IMR-90 (cell line): ENCODE data around the gene RAB42. TPM values are rescaled to one million over a fixed set of nuclear protein-coding genes. Genes with fewer than 3 reads are reported as not detected.

ENCODE experiments used
- ATAC-seq: fragments of 200-7000 bp; cut with Tn5 transposase; 2 replicates; pipeline ENCODE4 v1.9.1; 2020; ENCODE audit warnings: low read depth, mild to moderate bottlenecking, moderate library complexity
- BruUV-seq: library from RNA; stranded (reverse); fragments of 400-500 nt; replicated peaks from 2 replicates; lab custom pipeline; 2021; lab: Mats Ljungman, UMichigan
- CTCF ChIA-PET: fragments of 300-600 bp; formaldehyde crosslinking; extraction: SDS; loops from one replicate; lab custom pipeline; 2021; ENCODE audit warnings: antibody characterized with exemption; lab: Yijun Ruan, JAX
- POLR2A ChIA-PET: fragments of 300-600 bp; sonication (Branson Sonifier 250); formaldehyde crosslinking; loops from one replicate; lab custom pipeline; 2022; ENCODE audit warnings: antibody characterized with exemption; ENCODE audit not compliant: unreplicated experiment; lab: Charles Lee
- DNase-seq: peaks from one replicate; pipeline ENCODE4 v3.0.0; 2013
- H2AFZ ChIP-seq: replicated peaks from 2 replicates; pipeline ENCODE3; 2013; ENCODE audit warnings: low read length, mild to moderate bottlenecking; ENCODE audit not compliant: poor library complexity
- H2AK5ac ChIP-seq: 2 replicates; pipeline ENCODE4 v1.6.1; 2013; ENCODE audit warnings: low read depth, low read length, inconsistent platforms
- H2AK9ac ChIP-seq: replicated peaks from 2 replicates; pipeline ENCODE3; 2013; ENCODE audit warnings: mild to moderate bottlenecking, low read depth, low read length, moderate library complexity; ENCODE audit not compliant: poor library complexity
- H2BK120ac ChIP-seq: 2 replicates; pipeline ENCODE4 v1.6.1; 2013; ENCODE audit warnings: low read depth, low read length, inconsistent platforms
- H2BK15ac ChIP-seq: 3 replicates; pipeline ENCODE4 v1.6.1; 2013; ENCODE audit warnings: low read depth, low read length, inconsistent platforms
- H2BK20ac ChIP-seq: 2 replicates; pipeline ENCODE4 v1.6.1; 2013; ENCODE audit warnings: low read depth, mild to moderate bottlenecking, inconsistent platforms, low read length, moderate library complexity
- H2BK5ac ChIP-seq: 2 replicates; pipeline ENCODE4 v1.6.1; 2013; ENCODE audit warnings: mild to moderate bottlenecking, low read depth, low read length, inconsistent platforms; ENCODE audit not compliant: poor library complexity, severe bottlenecking
- H3K14ac ChIP-seq: replicated peaks from 2 replicates; pipeline ENCODE4 v1.6.1; 2013; ENCODE audit warnings: low read depth, low read length, inconsistent platforms
- H3K18ac ChIP-seq: 2 replicates; pipeline ENCODE4 v1.6.1; 2013; ENCODE audit warnings: low read depth, low read length, control low read depth
- H3K23ac ChIP-seq: 2 replicates; pipeline ENCODE4 v1.6.1; 2013; ENCODE audit warnings: low read depth, low read length, inconsistent platforms
- H3K27ac ChIP-seq: 2 replicates; pipeline ENCODE4 v1.5.1; 2013; ENCODE audit warnings: mild to moderate bottlenecking, control low read depth, low read length; ENCODE audit not compliant: insufficient read depth
- H3K27me3 ChIP-seq: 2 replicates; pipeline ENCODE4 v1.6.1; 2013; ENCODE audit warnings: low read length; ENCODE audit not compliant: control insufficient read depth, insufficient read depth
- H3K36me3 ChIP-seq: 2 replicates; pipeline ENCODE4 v1.6.1; 2013; ENCODE audit warnings: low read length, mixed read lengths; ENCODE audit not compliant: control insufficient read depth, insufficient read depth
- H3K4ac ChIP-seq: 2 replicates; pipeline ENCODE4 v1.6.1; 2013; ENCODE audit warnings: low read depth, low read length, inconsistent platforms
- H3K4me1 ChIP-seq: 2 replicates; pipeline ENCODE4 v1.6.1; 2013; ENCODE audit warnings: low read length, mixed read lengths; ENCODE audit not compliant: control insufficient read depth, insufficient read depth
- H3K4me2 ChIP-seq: 2 replicates; pipeline ENCODE4 v1.6.1; 2013; ENCODE audit warnings: low read depth, mild to moderate bottlenecking, control low read depth, low read length, moderate library complexity
- H3K4me3 ChIP-seq: 2 replicates; pipeline ENCODE4 v1.5.1; 2013; ENCODE audit warnings: low read depth, mild to moderate bottlenecking, control low read depth, low read length, moderate library complexity; ENCODE audit not compliant: insufficient read depth
- H3K56ac ChIP-seq: 2 replicates; pipeline ENCODE4 v1.6.1; 2013; ENCODE audit warnings: low read length, inconsistent platforms; ENCODE audit not compliant: insufficient read depth; ENCODE audit errors: extremely low read depth
- H3K79me1 ChIP-seq, 2 experiments: 2 replicates each; pipeline ENCODE4 v1.6.1; 2013; ENCODE audit warnings: low read length in 2 of 2, inconsistent platforms in 1 of 2, low read depth in 1 of 2
- H3K9ac ChIP-seq: 2 replicates; pipeline ENCODE4 v1.6.1; 2013; ENCODE audit warnings: low read depth, low read length, control low read depth
- H3K9me1 ChIP-seq: 2 replicates; pipeline ENCODE4 v1.6.1; 2013; ENCODE audit warnings: low read length, inconsistent platforms; ENCODE audit not compliant: insufficient read depth
- H3K9me3 ChIP-seq: 2 replicates; pipeline ENCODE4 v1.6.1; 2013; ENCODE audit warnings: low read length; ENCODE audit not compliant: control insufficient read depth, insufficient read depth
- H4K20me1 ChIP-seq: 2 replicates; pipeline ENCODE4 v1.6.1; 2013; ENCODE audit warnings: low read length, inconsistent platforms; ENCODE audit not compliant: insufficient read depth
- H4K5ac ChIP-seq: 2 replicates; pipeline ENCODE4 v1.6.1; 2013; ENCODE audit warnings: mild to moderate bottlenecking, low read depth, low read length, control low read depth
- H4K8ac ChIP-seq, 2 experiments: 2 replicates each; pipeline ENCODE4 v1.6.1; 2013; ENCODE audit warnings: low read depth in 2 of 2, low read length in 2 of 2, control low read depth in 1 of 2, inconsistent platforms in 1 of 2
- H4K91ac ChIP-seq: 2 replicates; pipeline ENCODE4 v1.6.1; 2013; ENCODE audit warnings: low read depth, low read length, inconsistent platforms; ENCODE audit not compliant: insufficient read depth
- CEBPB ChIP-seq: IDR thresholded peaks from 2 replicates; pipeline ENCODE4 v1.6.1; 2012; ENCODE audit warnings: low read depth, low read length, improper control_type of control experiment
- MXI1 ChIP-seq: IDR thresholded peaks from 2 replicates; pipeline ENCODE4 v1.6.1; 2012; ENCODE audit warnings: low read depth, mild to moderate bottlenecking, low read length, moderate library complexity, borderline replicate concordance
- NFE2L2 ChIP-seq: fragments of 150-350 bp; IDR thresholded peaks from 2 replicates; pipeline ENCODE4 v1.6.1; 2016; ENCODE audit warnings: low read depth, mild to moderate bottlenecking, low read length
- POLR2A ChIP-seq: IDR thresholded peaks from 2 replicates; pipeline ENCODE4 v1.6.1; 2012; ENCODE audit warnings: mild to moderate bottlenecking, low read depth, low read length
- RAD21 ChIP-seq: IDR thresholded peaks from 2 replicates; pipeline ENCODE4 v1.6.1; 2012; ENCODE audit warnings: low read length, improper control_type of control experiment
- RCOR1 ChIP-seq: IDR thresholded peaks from 2 replicates; pipeline ENCODE4 v1.6.1; 2012; ENCODE audit warnings: mild to moderate bottlenecking, low read length, improper control_type of control experiment; ENCODE audit not compliant: insufficient replicate concordance
- RFX5 ChIP-seq: IDR thresholded peaks from 2 replicates; pipeline ENCODE4 v1.8.0; 2012; ENCODE audit warnings: low read depth, mild to moderate bottlenecking, low read length, moderate library complexity
- WGBS, 2 experiments: methylation state at CpG; one replicate each; pipeline versions ENCODE4 v1.1.5 to v1.1.7; 2013; ENCODE audit warnings: missing lambda C conversion rate in 2 of 2; ENCODE audit not compliant: insufficient read length in 1 of 2; ENCODE audit errors: extremely low coverage in 2 of 2; 5-methylcytosine and 5-hydroxymethylcytosine counted together
- dilution Hi-C: fragments of 300-500 bp; cut with HindIII; formaldehyde crosslinking; loops from one replicate; pipeline ENCODE4 v1.14.3; 2018; ENCODE audit warnings: low sequenced_read_pairs; ENCODE audit not compliant: unreplicated experiment
- in situ Hi-C: fragments of 300-500 bp; cut with MboI; formaldehyde crosslinking; loops from 3 replicates; pipeline ENCODE4 v1.14.3; 2019; ENCODE audit warnings: low sequenced_read_pairs, inconsistent platforms, mixed read lengths
- intact Hi-C: fragments of 100-400 bp; cut with micrococcal nuclease; formaldehyde crosslinking; loops from 2 replicates; pipeline ENCODE4 v1.10.0; 2022
- polyA plus RNA-seq, 3 experiments: library from polyadenylated mRNA; depleted of rRNA; stranded (reverse); fragments of >200 nt; gene quantifications; 2 replicates each; pipeline ENCODE4 v1.2.3, GENCODE V29; 2012; ENCODE audit warnings: low replicate concordance in 1 of 3
- total RNA-seq: library from RNA; depleted of rRNA; stranded (reverse); fragments of >200 nt; gene quantifications from 2 replicates; pipeline ENCODE4 v1.2.3, GENCODE V29; 2012

RAB42 gene
- total and polyA plus RNA-seq, 2 of the 4 experiments (the other 2 are of a cell fraction), result 0.77 to 0.90 TPM

DNA sequence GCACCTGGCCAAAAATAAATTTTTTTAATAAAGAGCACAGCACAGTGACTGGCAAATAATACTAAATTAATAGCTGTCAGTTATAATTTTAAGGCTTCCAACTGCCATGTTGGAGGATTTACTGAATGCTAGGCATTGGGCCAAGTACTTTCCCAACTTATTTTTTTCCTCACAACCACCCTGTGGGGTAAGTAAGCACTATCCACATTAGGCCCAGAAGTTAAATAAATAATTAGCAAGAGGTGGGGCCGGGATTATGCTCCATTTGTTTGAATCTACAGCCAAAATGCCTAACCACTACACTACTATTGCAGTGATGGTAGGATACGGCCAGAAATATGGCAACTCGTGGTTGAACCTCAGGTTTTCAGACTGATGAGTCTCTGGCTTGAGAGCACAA, 43.7 kb upstream of the RAB42 start:
- no CpG with 5 or more reads among the region's 3 CpGs for WGBS, 2 experiments
- Histone ChIP-seq H4K5ac (no peak overlapping the region), H2BK15ac (no peak overlapping the region), H2AK9ac (no peak overlapping the region), H3K18ac (no peak overlapping the region), H3K4me2 (no peak overlapping the region), H2BK20ac (no peak overlapping the region), H4K8ac (no peak overlapping the region), H3K4me1 (no peaks in the 10 kb centered on the region), H4K91ac (no peak overlapping the region), H3K4ac (no peak overlapping the region), H2BK5ac (no peak overlapping the region), H4K20me1 (no peaks in the 10 kb centered on the region), H3K27ac (no peak overlapping the region), H2AFZ (no peak overlapping the region), H3K14ac (no peak overlapping the region), H3K9me1 (no peaks in the 10 kb centered on the region), H2AK5ac (no peak overlapping the region), H3K36me3 (no peaks in the 10 kb centered on the region), H3K4me3 (no peak overlapping the region), H3K56ac (no peak overlapping the region), H3K9me3 (no peaks in the 10 kb centered on the region), H3K27me3 (no peaks in the 10 kb centered on the region), H3K79me1 (peaks cover 0 to 4% of the 10 kb centered on the region in 2 experiments; a peak in 2 of 4 replicates), H3K23ac (no peak overlapping the region), H3K9ac (no peak overlapping the region), H2BK120ac (no peak overlapping the region)
- no peak for ATAC-seq
- TF ChIP-seq NFE2L2 (no peak), MXI1 (no peak), CEBPB (no peak), RAD21 (no peak), POLR2A (no peak), RCOR1 (no peak), RFX5 (no peak)
- in situ Hi-C loops, result no loop called here
- DNase-seq, result no peak
- dilution Hi-C loops, result no loop called here
- BruUV-seq, result no TSS peak
- ChIA-PET CTCF (no interaction called here), POLR2A (no interaction called here)
- intact Hi-C loops, result no loop called here
